ENCODE results near the gene CRMP1.

CRMP1 gene
- long read RNA-seq, donor 1, partial matches to known transcripts = 6 of 12 reads
- long read RNA-seq, donor 1, other reads (novel, unspliced or antisense) = 0 of 12 reads
- long read RNA-seq, donor 2, partial matches to known transcripts = 0 of 2 reads
- long read RNA-seq, donor 2, other reads (novel, unspliced or antisense) = 0 of 2 reads
- long read RNA-seq, donor 3, partial matches to known transcripts = 11 of 15 reads
- long read RNA-seq, donor 3, other reads (novel, unspliced or antisense) = 0 of 15 reads
- long read RNA-seq, donor 4, partial matches to known transcripts = 10 of 15 reads
- long read RNA-seq, donor 4, other reads (novel, unspliced or antisense) = 0 of 15 reads
- long read RNA-seq, donor 5, transcript CRMP1-202 (14 exons, 2,911 nt) = major isoform, 7 of 21 reads
- long read RNA-seq, donor 5, partial matches to known transcripts = 14 of 21 reads
- long read RNA-seq, donor 5, other reads (novel, unspliced or antisense) = 0 of 21 reads
- long read RNA-seq, donor 6, partial matches to known transcripts = 14 of 27 reads
- long read RNA-seq, donor 6, other reads (novel, unspliced or antisense) = 12 of 27 reads
- long read RNA-seq, donor 7, transcript CRMP1-202 (14 exons, 2,911 nt) = major isoform, 5 of 49 reads
- long read RNA-seq, donor 7, partial matches to known transcripts = 43 of 49 reads
- long read RNA-seq, donor 7, other reads (novel, unspliced or antisense) = 0 of 49 reads
- long read RNA-seq, donor 8, transcript CRMP1-202 (14 exons, 2,911 nt) = major isoform, 6 of 8 reads
- long read RNA-seq, donor 8, partial matches to known transcripts = 0 of 8 reads
- long read RNA-seq, donor 8, other reads (novel, unspliced or antisense) = 0 of 8 reads

DNA sequence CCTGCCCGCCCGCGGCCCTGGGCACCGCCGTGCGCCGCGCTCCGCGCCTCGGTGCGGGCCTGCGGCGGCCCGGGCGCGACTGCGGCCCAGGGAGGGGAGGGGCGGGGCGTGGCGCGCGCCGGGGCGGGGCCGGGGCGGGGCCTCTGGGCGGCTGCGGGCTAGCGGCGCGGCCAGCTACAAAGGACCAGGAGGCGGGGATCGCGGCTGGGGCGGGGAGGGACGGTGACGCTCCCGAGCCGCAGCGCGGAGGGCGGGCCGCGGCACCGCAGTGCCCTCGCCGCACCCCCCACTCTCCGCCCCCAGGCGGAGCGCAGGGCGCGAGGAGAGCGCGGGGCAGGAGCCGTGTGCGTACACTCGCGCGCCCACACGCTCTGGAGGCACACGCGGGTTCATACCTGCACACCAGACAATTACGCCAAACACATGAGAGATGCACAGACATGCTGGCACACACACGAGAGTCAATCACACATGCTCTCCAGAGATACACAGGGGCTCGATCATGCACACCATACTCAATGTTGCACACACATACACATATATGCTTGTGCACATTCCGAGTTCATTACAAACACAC, at the start of gene CRMP1:
CRMP1 (minus strand) TSS at position 83 of the 577 bp plus-strand sequence. CDS start 117 bp downstream, outside the sequence.
- no peak for DNase-seq

- no peak for DNase-seq
Measured at GRCh38 chr4:5941601-5942000, 48.7 kb upstream of the CRMP1 start.

DNA sequence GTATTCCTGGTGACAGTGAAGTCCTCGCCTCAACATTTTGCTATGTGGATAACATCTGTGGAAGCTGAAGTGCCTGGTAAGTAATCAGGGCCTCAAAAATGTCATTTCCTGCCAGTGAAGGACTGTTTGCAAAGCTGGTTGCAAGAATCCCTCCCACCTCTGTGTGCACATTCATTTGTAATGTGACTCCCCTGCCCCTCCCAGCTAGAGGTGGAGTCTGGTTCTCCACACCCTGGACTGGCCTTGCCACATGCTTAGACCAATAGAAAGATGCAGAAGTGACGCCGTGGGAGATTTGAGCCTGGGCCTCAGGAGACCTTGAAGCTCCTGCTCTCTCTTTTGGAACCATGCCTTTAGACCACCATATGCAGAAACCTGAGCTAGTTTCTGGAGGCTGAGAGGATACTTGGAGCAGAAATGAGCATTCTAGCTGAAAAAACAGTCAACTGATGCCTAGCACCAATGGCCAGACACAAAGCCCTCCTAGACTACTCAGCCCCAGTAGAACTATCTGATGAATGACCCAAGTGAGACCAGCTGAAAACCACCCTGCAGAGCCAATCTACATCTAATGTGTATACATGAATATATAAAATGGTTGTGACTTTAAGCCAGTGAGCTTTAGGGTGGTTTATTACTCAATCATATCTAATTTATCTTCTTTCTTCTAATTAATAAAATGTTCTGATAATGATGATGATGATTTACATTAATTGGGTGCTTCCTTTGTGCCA, 47.8 kb upstream of the CRMP1 start:
- no peak for DNase-seq

GRCh38 chr4:5933996-5934831, 41.3 kb upstream of the CRMP1 start:
- no peak for DNase-seq

DNA sequence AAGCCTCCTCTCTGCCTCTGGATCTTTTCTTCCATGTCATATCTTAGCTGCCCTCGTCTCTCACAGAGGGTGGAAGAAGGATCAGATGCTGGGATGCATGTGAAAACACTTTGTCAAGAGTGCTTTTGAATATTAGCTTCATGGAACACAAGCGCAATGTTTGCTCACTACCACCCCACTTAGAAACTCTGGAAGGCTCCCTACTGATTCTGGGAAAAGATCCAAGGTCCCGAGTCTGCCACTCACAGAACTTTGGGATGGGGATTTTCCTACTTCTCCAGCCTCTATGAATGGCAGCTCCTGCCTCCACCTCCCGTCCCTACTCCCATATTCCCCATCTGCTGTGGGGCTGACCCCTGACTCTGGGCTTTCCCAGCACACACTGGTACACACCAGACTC, 40.2 kb upstream of the CRMP1 start:
- no peak for DNase-seq

- DNase-seq = no peak
Measured at GRCh38 chr4:5932035-5932568, 39.2 kb upstream of the CRMP1 start.

DNA sequence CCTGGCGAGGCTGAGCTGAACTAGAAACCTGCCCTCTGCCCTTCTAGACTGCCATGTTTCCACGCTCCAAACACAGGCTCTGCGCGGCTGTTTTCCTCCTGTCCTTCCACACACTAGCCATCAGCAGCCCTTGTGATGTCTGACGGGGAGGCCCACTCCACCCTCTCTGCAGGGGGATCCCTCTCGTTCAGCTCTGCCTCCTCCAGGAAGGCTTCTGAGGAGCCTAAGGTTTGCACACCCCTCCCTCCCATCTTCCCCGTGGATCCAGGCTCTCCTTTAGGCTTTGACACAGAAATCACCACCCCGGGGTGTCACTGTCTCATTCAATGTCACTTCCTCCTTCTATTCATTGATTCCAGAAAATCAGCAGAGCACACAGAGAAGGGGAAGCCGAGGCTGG, 38.6 kb upstream of the CRMP1 start:
- DNase-seq = no peak

DNA sequence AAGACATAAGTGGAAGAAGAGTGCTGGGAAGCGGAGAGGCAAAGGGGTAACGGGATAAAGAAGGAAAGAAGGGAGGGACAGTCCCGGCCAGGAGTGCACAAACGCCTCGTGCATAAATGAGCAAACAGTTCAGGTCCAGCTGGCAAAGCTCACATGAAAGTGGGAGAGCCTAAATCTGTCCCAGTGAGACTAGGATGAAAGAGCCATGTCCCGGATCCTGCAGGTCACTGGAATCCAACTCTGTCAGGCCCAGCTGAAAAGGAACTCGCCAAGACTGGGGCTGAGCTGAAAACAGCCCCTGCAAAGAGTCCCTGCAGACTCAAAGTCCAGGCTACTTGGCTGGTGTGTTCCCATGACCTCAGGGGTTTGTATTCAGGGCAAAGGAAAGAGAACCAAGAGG, 38.0 kb upstream of the CRMP1 start:
- DNase-seq = no peak

- no peak for DNase-seq
Measured at GRCh38 chr4:5930456-5930855, 37.6 kb upstream of the CRMP1 start.

GRCh38 chr4:5928844-5929420, 36.0 kb upstream of the CRMP1 start:
- no peak for DNase-seq

DNA sequence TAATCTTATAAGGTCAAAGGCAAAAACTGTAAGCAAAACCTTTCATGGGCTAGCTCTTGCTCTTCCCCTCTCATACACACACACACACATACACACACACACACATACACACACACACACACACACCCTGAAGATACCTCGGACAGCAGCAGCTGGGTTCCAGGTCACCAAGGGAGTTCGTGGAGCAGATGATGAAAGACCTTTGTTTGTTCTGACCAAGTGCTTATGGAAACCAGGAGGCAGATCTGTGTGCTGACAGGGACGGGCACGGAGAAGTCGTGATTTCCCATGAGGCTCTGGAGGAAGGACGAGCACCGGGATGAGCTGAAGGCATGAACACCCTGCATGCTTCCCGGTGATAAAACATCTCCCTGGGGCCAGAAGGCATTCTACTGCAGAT, 35.4 kb upstream of the CRMP1 start:
- DNase-seq = no peak

DNA sequence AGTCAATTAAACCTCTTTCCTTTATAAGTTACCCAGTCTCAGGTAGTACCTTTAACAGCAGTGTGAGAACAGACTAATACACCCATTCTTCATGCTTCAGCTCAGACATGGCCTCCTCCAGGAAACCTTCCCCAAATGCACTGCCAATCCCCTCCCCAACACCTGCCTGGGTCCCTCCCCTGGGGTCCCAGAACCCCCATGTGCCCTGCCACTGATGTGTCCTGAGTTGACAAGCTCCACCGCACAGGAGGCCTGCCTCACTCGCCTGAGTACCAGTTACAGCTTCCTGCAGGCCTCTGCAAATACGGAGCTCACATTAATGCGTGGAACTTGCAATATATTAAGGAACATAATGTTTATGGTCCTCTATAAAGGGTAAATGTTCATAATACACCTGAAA, 34.9 kb upstream of the CRMP1 start:
- no peak for DNase-seq

GRCh38 chr4:5927116-5927515, 34.2 kb upstream of the CRMP1 start:
- DNase-seq = no peak

DNA sequence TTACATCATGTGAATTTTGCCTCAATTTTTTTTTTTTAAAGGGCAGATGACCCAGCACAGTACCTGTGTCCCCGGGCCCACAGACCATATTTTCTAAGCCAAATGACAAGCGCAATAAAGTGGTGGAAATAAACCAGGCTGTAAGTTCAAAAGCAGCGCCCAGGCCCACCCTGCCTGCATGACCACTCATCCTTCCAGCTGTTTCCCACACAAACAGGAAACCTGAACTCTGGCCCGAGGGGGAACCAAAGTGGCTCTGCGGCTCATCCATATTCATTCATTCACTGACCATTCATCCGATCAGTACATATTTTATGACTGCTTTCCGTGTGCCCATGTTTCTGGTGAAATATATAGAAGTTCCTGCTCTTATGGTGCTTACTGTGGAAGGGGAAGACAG, 33.7 kb upstream of the CRMP1 start:
- DNase-seq = no peak

DNA sequence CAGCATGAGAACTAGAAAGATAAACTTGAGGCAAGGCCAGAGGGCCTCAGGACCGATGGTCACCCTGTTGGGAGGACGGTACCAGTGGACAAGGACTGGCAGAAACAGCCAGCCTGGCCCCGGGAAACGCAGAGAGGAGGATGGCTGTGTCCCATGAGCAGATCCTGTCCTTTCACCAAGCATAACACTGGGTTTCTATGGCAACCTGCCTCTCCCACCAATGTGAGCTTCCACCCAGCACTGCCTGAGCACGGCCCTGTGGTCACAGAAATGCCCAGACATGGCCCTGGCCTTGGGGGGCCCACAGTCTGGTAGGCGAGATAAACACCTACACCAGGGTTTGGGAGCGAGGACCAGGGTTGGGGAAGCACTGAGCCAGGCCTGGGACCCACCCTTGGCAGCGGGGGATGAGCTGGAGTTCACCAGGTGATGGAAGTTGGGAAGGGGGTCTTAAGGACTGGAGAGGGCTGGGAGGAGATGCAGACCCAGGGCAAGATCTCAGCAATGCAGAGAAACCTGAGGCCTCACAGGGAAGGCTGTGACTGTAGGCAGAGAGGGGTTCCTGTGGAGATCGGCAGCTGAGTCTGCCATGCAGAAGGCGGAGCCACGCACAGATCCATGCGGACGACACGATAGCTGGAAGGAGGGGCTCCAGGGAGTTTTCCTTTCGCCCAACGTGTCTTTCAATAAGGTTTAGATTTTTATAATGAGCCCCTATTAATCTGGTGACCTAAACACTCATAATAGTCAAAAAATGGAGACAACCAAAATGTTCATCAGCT, 32.7 kb upstream of the CRMP1 start:
- DNase-seq = no peak

- no peak for DNase-seq
Measured at GRCh38 chr4:5924461-5925125, 31.7 kb upstream of the CRMP1 start.

DNA sequence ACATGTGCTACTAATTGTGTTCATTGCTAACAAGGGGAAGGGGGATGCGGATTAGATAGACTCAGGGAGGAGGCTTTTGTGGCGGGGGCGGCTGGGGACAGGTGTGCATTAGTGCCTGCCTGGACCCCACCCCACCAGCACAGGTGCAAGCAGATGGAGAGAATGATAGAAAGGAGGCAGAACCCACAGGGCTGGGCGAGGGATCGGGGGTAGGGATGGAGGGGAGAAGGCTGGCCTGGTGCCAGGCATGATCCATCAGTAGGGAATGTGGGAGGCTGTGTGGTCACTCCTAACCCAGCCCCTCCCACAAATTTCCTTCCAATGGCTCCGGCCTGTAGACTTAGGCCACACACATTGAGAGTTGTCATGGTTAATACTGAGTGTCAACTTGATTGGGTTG, 30.5 kb upstream of the CRMP1 start:
- DNase-seq = no peak

- no peak for DNase-seq
Measured at GRCh38 chr4:5922556-5922955, 29.7 kb upstream of the CRMP1 start.

- no peak for DNase-seq
Measured at GRCh38 chr4:5921981-5922380, 29.1 kb upstream of the CRMP1 start.

Measured in right kidney (tissue), 9 donors.